ELF-1 (cell line): ENCODE data around the gene BRD8.

ENCODE experiments used
- DNase-seq: peaks from one replicate; pipeline ENCODE4 v3.0.0-alpha.2; 2016; ENCODE audit warnings: low read depth, low spot score

Gene BRD8

DNA sequence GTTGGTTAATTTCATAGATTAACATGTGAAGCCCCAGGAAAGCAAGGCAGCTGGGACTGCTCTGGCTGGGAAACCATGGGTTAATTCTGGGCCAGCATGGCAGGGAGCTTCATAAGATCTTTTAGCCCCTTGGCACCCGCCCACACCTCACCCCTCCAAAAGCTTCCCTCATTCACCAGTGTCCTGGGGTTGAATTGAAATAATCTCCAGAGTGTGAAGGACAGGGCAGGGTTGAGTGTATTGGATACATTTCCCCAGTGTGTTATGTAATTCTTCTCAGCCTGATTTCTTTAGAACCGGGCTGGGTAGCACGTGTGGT is 75.2 kb downstream of the BRD8 start:
- no peak for DNase-seq

DNA sequence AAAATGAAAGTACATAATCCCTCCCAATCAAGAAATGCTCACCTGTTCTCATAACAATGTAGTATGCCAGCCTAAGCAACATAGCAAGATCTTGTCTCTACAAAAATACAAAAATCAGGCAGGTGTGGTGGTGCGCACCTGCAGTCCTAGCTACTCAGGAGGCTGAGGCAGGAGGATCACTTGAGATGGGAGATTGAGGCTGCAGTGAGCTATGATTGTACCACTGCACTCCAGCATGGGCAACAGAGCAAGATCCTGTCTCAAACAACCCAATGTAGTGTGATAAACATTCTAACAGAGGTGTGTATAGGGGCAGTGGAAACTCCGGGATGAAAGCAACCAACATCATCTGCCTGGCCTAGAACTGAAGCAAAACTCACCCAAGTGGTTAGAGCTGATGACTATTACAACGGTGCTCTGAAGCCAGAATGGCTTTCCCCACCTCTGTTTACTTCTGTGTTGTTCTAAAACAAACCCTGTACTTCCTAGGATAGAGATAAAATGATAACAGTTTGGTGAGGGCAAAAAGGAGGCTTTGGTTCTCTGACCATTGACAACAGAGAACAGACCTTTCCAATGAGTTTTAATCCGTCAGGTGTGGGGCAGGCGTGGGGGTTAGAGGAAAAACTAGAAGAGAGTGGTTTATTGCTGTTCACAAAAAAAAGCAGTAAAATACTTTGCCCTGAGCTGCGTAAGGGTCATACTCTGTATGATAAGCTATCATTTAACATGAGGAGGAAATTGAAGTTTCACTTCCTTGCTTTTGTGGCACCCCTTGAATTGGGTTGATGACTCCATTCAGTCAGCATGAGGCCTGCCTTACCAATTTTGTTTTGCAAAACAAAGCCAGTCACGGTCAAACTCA is 75.7 kb downstream of the BRD8 start:
- DNase-seq = no peak

DNA sequence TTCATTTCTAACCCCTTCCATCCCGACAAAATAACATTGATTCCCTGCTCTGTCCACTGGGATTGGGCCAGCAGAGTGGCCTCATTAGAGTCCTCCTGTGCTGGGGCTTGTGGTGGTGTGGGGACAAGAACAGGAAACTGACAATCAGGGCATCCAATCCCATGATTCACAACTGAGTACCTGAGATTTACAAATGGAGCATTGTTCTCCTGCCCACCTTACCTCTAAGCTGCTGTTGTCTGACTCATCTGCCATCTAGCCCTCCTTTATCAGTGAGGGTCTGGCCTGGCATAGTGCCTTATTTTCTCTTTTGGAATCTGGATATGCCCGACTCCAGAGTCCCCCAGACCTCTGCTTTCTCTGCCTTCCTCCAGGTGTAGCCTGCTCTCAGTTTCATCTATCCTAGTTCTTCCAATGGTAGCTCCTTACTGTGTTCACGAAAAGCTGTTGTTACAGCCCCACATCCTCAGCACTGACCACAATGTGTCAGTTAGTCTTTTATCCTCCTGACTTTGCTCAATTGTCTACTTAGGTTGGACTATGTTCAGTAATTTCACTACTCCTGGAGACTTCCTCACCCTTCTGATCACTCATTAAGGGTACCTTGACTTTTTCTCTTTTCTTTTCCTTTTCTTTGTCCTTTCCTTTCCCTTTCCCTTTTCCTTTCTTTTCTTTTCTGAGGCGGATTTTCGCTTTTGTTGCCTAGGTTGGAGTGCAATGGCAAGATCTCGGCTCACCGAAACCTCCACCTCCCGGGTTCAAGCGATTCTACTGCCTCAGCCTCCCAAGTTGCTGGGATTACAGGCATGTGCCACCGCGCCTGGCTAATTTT is 81.2 kb downstream of the BRD8 start:
- no peak for DNase-seq

DNA sequence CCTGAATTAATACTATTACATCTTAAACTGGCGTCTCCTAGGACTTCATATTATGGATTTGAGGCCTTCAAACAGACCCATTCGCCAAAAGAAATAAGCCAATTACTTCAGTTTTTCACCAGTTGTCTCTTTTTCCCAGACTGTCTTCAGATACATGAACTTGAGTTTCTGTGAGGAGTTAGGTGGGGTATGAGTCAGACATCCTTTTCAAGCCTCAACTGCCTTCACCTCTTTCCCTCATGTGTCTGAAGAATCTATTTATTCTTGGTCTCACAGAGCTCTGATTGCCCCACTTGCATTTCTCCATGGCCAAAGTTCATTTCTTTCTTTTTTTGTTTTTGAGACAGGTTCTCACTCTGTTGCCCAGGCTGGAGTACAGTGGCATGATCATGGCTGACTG is 82.1 kb downstream of the BRD8 start:
- DNase-seq = no peak

DNA sequence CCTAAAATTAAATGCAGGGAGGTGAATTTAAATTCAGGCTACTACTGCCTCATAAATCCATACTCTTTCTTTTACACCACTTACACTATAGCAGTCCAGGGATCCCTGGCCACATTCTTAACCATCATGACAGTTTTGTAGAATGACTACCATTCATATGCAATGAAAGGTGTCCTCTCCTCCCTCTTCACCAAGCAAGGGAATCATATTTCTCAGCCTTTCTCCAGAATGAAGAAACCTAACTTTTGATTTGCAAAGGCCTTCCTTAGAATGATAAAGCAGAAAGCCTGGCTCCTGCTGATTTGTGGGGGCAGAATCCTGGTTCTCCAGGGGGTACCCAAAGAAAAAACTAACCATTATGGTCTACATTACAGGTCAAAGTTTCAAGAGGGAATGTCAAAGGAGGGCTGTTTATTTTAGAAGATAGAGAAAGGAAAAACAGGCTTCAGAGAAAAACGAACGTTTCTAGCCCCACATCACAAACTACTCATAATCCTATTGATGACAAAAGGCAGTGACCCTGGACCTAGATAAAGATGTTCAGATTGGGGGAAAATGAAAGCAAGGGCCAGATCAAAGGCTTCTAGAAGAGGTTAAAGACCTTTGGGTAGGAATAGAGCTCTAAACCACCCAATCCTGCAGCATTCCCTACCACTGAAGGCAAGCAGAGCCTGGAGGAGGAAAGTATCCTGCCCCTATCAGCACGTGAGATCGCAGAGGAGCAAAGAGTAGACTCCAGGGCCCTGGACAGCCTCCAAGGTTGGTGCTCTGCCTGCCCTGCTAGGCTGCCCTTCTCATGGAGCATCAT is 83.1 kb downstream of the BRD8 start:
- peak; percentile 53 for DNase-seq

DNA sequence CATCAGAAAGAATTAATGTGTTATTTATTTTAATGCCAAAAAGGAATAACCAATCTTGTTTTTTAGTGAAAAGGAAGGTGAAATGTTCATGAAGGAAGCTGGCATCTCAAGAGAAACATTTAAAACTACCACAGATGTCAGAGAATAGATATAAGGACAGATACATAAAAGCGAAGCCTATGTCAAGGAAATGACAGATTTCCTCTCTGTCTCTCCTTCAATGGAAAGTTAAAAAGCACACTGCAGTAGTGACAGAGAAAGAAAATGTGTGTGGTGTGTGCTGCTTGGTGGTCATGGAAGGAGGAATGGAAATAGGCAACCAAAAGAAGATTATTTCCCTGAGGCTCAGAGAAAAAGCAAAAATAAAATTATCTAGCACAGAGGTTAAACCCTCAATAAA is 85.4 kb downstream of the BRD8 start:
- no peak for DNase-seq

DNA sequence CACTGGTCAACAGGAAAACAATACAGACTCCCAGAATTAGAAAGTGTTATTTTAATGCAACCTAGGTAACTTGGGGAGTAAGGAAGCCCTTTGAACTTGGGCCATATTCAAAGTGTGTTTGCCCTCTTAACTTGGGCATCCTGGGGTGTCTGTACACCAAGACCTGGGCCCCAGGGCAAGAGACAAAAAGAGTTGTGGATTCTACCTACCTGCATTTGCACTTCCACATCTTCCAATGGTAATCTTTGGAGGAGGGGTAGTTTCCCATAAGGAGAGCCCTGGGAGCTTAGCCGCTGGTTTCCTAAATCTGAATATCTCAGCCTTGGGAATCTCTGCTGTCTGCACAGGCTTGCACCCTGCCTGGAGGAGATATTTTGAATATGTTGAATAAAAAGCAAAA is 86.1 kb downstream of the BRD8 start:
- DNase-seq = no peak

DNA sequence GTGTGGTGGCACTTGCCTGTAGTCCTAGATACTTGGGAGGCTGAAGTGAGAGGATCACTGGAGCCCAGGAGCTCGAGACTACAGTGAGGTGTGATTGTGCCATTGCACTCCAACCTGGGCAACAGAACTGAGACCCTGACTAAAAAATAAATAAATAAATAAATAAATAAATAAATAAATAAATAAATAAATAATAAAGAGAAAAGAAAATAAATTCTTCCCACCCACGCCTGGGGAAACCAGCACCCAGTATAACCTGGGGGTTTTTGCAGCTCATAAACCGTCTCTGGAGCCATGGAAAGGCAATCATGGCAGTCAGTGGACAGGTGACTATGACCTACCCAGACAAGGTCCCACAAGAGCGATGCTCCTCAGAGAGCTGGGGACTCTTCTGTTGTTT is 86.7 kb downstream of the BRD8 start:
- no peak for DNase-seq
